Measurements from ENCODE around the gene SHROOM3.

SHROOM3 gene

GRCh38 chr4:76564123-76564915 is 129.3 kb downstream of the SHROOM3 start:
- TF ChIP-seq CTCF (IDR thresholded peaks at IDR 0.05; ENCODE audit: insufficient read depth, low read length, poor library complexity, severe bottlenecking) = no peak
- Histone ChIP-seq H3K36me3 (ENCODE audit: control insufficient read depth, insufficient read depth, low read length) (no peaks in the 10 kb centered on the region), H3K4me3 (replicated peaks; ENCODE audit: low read depth, low read length) (no peak overlapping the region), H3K27me3 (replicated peaks; ENCODE audit: control insufficient read depth, insufficient read depth, low read length) (no peaks in the 10 kb centered on the region; the same call in 1 of the 2 replicates)
- DNase-seq (ENCODE audit: extremely low read depth, insufficient read length) = no peak

GRCh38 chr4:76568262-76568661 is 133.2 kb downstream of the SHROOM3 start:
- TF ChIP-seq CTCF (IDR thresholded peaks at IDR 0.05; ENCODE audit: insufficient read depth, low read length, poor library complexity, severe bottlenecking) = no peak
- DNase-seq (ENCODE audit: extremely low read depth, insufficient read length) = no peak
- Histone ChIP-seq H3K36me3 (ENCODE audit: control insufficient read depth, insufficient read depth, low read length) (no peaks in the 10 kb centered on the region), H3K27me3 (replicated peaks; ENCODE audit: control insufficient read depth, insufficient read depth, low read length) (no peaks in the 10 kb centered on the region; the same call in none of the 2 replicates), H3K4me3 (replicated peaks; ENCODE audit: low read depth, low read length) (no peak overlapping the region)

- no peak for DNase-seq (ENCODE audit: extremely low read depth, insufficient read length)
- H3K4me3 ChIP-seq (replicated peaks; ENCODE audit: low read depth, low read length) = no peak overlapping the region
- no peaks in the 10 kb centered on the region; the same call in none of the 2 replicates for H3K27me3 ChIP-seq (replicated peaks; ENCODE audit: control insufficient read depth, insufficient read depth, low read length)
- TF ChIP-seq CTCF (IDR thresholded peaks at IDR 0.05; ENCODE audit: insufficient read depth, low read length, poor library complexity, severe bottlenecking) = no peak
- H3K36me3 ChIP-seq (ENCODE audit: control insufficient read depth, insufficient read depth, low read length) = no peaks in the 10 kb centered on the region
Observed at GRCh38 chr4:76569225-76569624, 134.2 kb downstream of the SHROOM3 start.

DNA sequence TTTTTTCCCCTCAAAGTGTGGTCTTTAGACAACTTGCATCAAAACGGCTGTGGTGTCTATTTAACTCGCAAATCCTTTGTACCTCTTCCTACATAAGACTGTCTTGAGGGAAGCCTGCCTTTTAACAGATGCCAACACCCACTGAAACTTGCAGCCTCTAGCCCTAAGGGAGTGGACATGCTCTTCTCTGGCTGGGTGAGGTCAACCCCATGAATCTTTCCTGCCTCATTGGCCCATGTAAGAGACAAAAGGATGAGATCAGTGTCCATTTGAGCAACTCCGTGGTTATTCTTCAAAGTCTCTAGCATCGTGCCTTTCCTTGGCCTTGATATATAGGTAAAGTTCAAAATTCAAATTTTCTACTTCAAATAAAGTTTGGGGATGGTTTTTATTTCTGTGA is 134.7 kb downstream of the SHROOM3 start:
- Histone ChIP-seq H3K4me3 (replicated peaks; ENCODE audit: low read depth, low read length) (no peak overlapping the region), H3K36me3 (ENCODE audit: control insufficient read depth, insufficient read depth, low read length) (no peaks in the 10 kb centered on the region), H3K27me3 (replicated peaks; ENCODE audit: control insufficient read depth, insufficient read depth, low read length) (no peaks in the 10 kb centered on the region; the same call in none of the 2 replicates)
- DNase-seq (ENCODE audit: extremely low read depth, insufficient read length) = no peak
- no peak for TF ChIP-seq CTCF (IDR thresholded peaks at IDR 0.05; ENCODE audit: insufficient read depth, low read length, poor library complexity, severe bottlenecking)

DNA sequence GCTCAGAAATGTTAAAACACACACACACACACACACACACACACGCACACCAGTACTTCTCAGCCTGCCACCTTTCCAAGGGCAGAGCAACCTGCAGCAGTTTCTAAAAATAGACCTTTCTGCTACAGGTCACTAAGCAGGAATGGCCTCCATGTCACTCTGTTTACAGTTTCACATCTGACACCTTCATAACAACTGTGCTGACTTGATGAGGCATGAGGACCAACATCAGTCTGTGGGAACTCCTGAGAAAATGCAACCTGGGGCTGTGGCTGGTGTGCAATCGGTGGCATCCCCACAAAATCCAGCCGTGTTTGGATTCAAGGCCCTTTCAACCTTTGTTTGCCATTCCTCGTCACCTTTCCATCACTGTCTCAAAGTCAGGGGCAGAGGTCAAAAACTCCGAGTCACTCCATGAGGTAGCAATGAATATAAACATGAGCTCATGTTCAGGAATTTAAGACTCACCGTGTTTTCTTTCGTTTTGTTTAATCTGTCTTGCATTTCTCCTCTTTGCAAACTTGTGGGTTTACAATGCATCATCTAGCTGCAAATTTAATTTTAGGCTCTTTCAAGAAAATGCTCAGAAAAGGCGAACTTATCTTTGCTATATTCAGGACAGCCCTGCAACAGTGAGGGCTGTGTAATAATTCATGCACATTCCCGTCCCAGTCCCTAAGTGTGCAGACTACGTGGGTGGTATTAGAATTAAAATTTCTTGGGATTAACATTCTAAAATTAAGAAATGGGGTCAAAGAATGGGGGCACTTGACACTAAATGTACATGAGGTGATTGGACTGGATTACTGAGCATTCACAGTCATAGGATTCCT is 135.3 kb downstream of the SHROOM3 start:
- DNase-seq (ENCODE audit: extremely low read depth, insufficient read length) = no peak
- TF ChIP-seq CTCF (IDR thresholded peaks at IDR 0.05; ENCODE audit: insufficient read depth, low read length, poor library complexity, severe bottlenecking) = no peak
- Histone ChIP-seq H3K4me3 (replicated peaks; ENCODE audit: low read depth, low read length) (no peak overlapping the region), H3K36me3 (ENCODE audit: control insufficient read depth, insufficient read depth, low read length) (no peaks in the 10 kb centered on the region), H3K27me3 (replicated peaks; ENCODE audit: control insufficient read depth, insufficient read depth, low read length) (no peaks in the 10 kb centered on the region; the same call in none of the 2 replicates)

Data from GM06990 (cell line).